Activated B cell treated with CpG ODN at 0.5 μM for 24 hours (primary cell): Measurements from ENCODE around the gene HERC3. TPM values are rescaled to one million over a fixed set of nuclear protein-coding genes. Genes with fewer than 3 reads are reported as not detected.
"Not testable (repeated sequence)": the region's sequence is repeated elsewhere in the genome, so short reads cannot be mapped to it uniquely, and the experiment has no call there.

Experiments
- ATAC-seq: fragments of 200-7000 bp; cut with Tn5 transposase; one replicate; pipeline ENCODE4 v1.10.0; 2021; ENCODE audit warnings: low read depth, mild to moderate bottlenecking, moderate library complexity
- CTCF ChIA-PET: fragments of 350-600 bp; sonication (Branson Sonifier 250); formaldehyde crosslinking; loops from one replicate; lab custom pipeline; 2021; ENCODE audit warnings: antibody characterized with exemption; lab: Charles Lee
- POLR2A ChIA-PET: fragments of 350-600 bp; sonication (Branson Sonifier 250); formaldehyde crosslinking; loops from one replicate; lab custom pipeline; 2021; ENCODE audit warnings: antibody characterized with exemption; lab: Charles Lee
- DNase-seq: peaks from one replicate; pipeline ENCODE4 v3.0.0; 2022
- H3K27ac Mint-ChIP-seq: one replicate; pipeline ENCODE4 v1.8.0; 2020; ENCODE audit warnings: mixed read lengths
- H3K27me3 Mint-ChIP-seq: one replicate; pipeline ENCODE4 v1.8.0; 2021; ENCODE audit warnings: mixed read lengths
- H3K36me3 Mint-ChIP-seq: one replicate; pipeline ENCODE4 v1.8.0; 2021; ENCODE audit warnings: low read depth, mixed read lengths
- H3K4me1 Mint-ChIP-seq: one replicate; pipeline ENCODE4 v1.8.0; 2021; ENCODE audit warnings: mixed read lengths
- H3K4me3 Mint-ChIP-seq: one replicate; pipeline ENCODE4 v1.8.0; 2020; ENCODE audit warnings: mild to moderate bottlenecking, mixed read lengths
- H3K9me3 Mint-ChIP-seq: one replicate; pipeline ENCODE4 v1.8.0; 2020; ENCODE audit warnings: mixed read lengths
- intact Hi-C: fragments of 100-400 bp; cut with micrococcal nuclease; formaldehyde crosslinking; loops from one replicate; pipeline ENCODE4 v1.15.1; 2024
- total RNA-seq: library from RNA; stranded (reverse); gene quantifications from 2 replicates; pipeline ENCODE4 v1.2.3, GENCODE V29; 2022
- TF ChIP-seq, protein P1 (sequence below): fragments of 200-600 bp; IDR thresholded peaks from one replicate; pipeline ENCODE4 v1.8.0; 2022; ENCODE audit warnings: antibody characterized with exemption, mild to moderate bottlenecking

Gene HERC3
- total RNA-seq, 1 donor from 2014 or later: 27.5 TPM

GRCh38 chr4:88606832-88607231 lies 14.6 kb downstream of the HERC3 start:
- TF ChIP-seq, protein P1, sequence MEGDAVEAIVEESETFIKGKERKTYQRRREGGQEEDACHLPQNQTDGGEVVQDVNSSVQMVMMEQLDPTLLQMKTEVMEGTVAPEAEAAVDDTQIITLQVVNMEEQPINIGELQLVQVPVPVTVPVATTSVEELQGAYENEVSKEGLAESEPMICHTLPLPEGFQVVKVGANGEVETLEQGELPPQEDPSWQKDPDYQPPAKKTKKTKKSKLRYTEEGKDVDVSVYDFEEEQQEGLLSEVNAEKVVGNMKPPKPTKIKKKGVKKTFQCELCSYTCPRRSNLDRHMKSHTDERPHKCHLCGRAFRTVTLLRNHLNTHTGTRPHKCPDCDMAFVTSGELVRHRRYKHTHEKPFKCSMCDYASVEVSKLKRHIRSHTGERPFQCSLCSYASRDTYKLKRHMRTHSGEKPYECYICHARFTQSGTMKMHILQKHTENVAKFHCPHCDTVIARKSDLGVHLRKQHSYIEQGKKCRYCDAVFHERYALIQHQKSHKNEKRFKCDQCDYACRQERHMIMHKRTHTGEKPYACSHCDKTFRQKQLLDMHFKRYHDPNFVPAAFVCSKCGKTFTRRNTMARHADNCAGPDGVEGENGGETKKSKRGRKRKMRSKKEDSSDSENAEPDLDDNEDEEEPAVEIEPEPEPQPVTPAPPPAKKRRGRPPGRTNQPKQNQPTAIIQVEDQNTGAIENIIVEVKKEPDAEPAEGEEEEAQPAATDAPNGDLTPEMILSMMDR: no peak
- H3K4me1 Mint-ChIP-seq: peaks cover 44% of the 10 kb centered on the region
- intact Hi-C loops: no loop called here
- ChIA-PET POLR2A (no interaction called here), CTCF (no interaction called here)
- no peaks in the 10 kb centered on the region for H3K27me3 Mint-ChIP-seq
- DNase-seq: no peak
- no peak overlapping the region for H3K27ac Mint-ChIP-seq
- H3K36me3 Mint-ChIP-seq: peaks cover 69% of the 10 kb centered on the region
- H3K4me3 Mint-ChIP-seq: no peak overlapping the region
- peaks cover 2% of the 10 kb centered on the region for H3K9me3 Mint-ChIP-seq
- no peak for ATAC-seq

DNA sequence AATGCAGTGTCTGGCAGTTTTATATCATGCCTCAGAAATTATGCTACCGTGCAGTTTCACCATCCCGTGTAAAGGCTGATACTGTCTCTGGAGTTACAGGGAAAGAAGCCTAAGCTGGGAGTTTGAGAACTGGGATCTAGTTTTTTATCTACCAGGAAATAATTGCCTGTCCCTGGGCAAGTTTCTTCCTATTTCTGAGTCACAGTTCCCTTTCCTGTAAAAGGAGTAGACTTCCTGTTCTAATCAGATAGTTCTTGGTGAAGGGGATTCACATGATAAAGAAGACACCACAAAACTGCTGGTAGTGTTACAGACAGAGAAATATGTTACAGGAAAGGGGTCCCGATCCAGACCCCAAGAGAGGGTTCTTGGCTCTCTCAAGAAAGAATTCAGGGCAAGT lies 17.1 kb downstream of the HERC3 start:
- Mint-ChIP-seq H3K4me1 (peaks cover 63% of the 10 kb centered on the region), H3K27me3 (no peaks in the 10 kb centered on the region), H3K9me3 (peaks cover 2% of the 10 kb centered on the region), H3K27ac (no peak overlapping the region), H3K4me3 (no peak overlapping the region), H3K36me3 (peaks cover 56% of the 10 kb centered on the region)
- ChIA-PET POLR2A (no interaction called here), CTCF (no interaction called here)
- DNase-seq: no peak
- no peak for ATAC-seq
- TF ChIP-seq, protein P1: no peak
- intact Hi-C loops: no loop called here

- H3K4me1 Mint-ChIP-seq: peaks cover 62% of the 10 kb centered on the region
- H3K4me3 Mint-ChIP-seq, CTCF ChIA-PET, H3K27me3 Mint-ChIP-seq, DNase-seq, POLR2A ChIA-PET, ATAC-seq, H3K27ac Mint-ChIP-seq, H3K9me3 Mint-ChIP-seq: not testable (repeated sequence)
- peaks cover 52% of the 10 kb centered on the region for H3K36me3 Mint-ChIP-seq
- intact Hi-C loops: loop anchor here (10.0 kb wide), 1 partner anchor 1415 kb away; no protein-coding TSS in a partner anchor
Measured at GRCh38 chr4:88609794-88610193, 17.5 kb downstream of the HERC3 start.

DNA sequence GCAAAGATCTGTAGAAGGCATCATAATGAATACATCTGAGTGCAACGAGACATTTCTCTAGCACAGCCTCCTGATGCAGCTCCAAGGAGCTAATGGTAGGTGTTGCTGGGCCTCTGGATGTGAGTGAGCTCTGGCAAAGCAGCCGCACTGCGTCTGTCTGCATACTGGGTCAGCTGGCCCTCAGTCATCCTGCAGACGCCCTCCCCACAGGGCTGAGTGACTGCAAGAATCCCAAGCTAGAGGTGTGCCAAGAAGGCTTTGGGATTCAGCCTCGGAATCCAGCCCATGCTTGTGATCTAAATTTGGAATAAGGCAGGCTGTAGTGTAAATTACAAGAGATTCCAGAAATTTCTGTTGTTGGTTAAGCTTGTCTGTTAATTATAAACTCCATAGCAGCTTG lies 18.5 kb downstream of the HERC3 start:
- ATAC-seq (no peak), DNase-seq (no peak)
- no peak overlapping the region for H3K4me3 Mint-ChIP-seq
- H3K36me3 Mint-ChIP-seq: peaks cover 48% of the 10 kb centered on the region
- peaks cover 61% of the 10 kb centered on the region for H3K4me1 Mint-ChIP-seq
- no peak overlapping the region for H3K27ac Mint-ChIP-seq
- POLR2A ChIA-PET: no interaction called here
- no peaks in the 10 kb centered on the region for H3K27me3 Mint-ChIP-seq
- peaks cover 2% of the 10 kb centered on the region for H3K9me3 Mint-ChIP-seq
- intact Hi-C loops: loop anchor here (10.0 kb wide), 1 partner anchor 1414 kb away; no protein-coding TSS in a partner anchor
- CTCF ChIA-PET: no interaction called here
- TF ChIP-seq, protein P1: no peak

DNA sequence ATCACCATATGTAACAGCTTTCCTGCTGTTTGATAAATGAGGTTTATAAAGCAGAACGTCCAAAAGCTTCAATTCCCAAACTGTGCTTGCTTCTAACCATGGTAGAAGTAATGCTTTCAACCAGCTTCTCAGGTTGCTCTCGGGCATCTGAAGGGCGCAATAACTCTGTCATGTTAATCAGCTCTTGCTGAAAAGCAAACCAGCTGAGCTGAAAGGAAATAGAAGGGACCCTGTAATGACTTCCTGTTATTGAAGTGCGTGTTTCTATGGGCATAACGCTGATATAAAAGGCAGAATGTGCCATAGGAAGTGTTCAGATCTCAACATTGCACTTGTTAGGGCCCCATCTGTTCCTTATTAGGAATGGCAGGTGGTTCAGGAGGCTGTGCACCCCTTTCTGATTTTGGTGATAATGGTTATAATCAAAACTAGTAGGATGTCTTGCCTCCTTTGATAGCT lies 21.2 kb downstream of the HERC3 start:
- intact Hi-C loops: loop anchor here (1.0 to 10.0 kb wide), 3 partner anchors 13 to 1411 kb away; partner anchors contain the start of gene HERC3
- Mint-ChIP-seq H3K4me3 (peak overlapping the region; percentile 59), H3K36me3 (peaks cover 27% of the 10 kb centered on the region), H3K9me3 (no peaks in the 10 kb centered on the region), H3K27ac (peak overlapping the region; percentile 70), H3K4me1 (peaks cover 76% of the 10 kb centered on the region), H3K27me3 (no peaks in the 10 kb centered on the region)
- DNase-seq (no peak), ATAC-seq (peak; percentile 89)
- POLR2A ChIA-PET: interaction anchor here (2.6 kb wide), 1 partner anchor 21 kb away, joined by 18 read pairs; the partner anchor contains the start of gene HERC3
- TF ChIP-seq, protein P1: no peak
- CTCF ChIA-PET: interaction anchor here (1.2 kb wide), 1 partner anchor 60 kb away, joined by 5 read pairs; no protein-coding TSS in a partner anchor
